ENCODE data around the gene ARHGDIA. TPM values are rescaled to one million over a fixed set of nuclear protein-coding genes. Genes with fewer than 3 reads are reported as not detected.

Gene ARHGDIA
- total RNA-seq, 2 experiments from 2014 or later, result 636 to 661 TPM

DNA sequence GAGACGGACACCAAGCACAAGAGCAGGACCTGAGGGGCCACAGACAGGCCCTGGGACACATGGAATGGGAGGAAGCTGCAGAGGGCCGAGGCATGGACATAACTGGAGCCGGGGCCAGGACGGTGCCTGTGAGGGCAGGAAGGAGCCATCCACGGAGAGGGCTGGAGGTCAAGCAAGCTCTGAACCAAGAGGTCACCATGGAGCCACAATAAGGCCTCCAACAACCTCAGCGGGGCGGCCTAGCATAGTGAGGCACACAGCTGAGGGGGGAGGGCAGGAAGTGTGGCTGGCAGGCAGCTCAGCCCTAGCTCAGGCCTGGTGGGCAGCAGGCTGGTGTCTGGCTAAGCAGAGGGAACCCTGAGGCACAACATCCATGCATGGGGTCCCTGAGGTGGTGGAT lies 42.5 kb downstream of the ARHGDIA start:
- H3K36me3 Mint-ChIP-seq (ENCODE audit: low read depth), result peaks cover 2% of the 10 kb centered on the region
- H3K27ac Mint-ChIP-seq, result no peak overlapping the region
- H3K27me3 Mint-ChIP-seq, result no peaks in the 10 kb centered on the region
- DNase-seq, result no peak
- H3K4me3 Mint-ChIP-seq, result no peak overlapping the region
- no peaks in the 10 kb centered on the region for H3K9me3 Mint-ChIP-seq
- CTCF ChIA-PET, result no interaction called here
- POLR2A ChIA-PET, result no interaction called here
- peaks cover 26% of the 10 kb centered on the region for H3K4me1 Mint-ChIP-seq

DNA sequence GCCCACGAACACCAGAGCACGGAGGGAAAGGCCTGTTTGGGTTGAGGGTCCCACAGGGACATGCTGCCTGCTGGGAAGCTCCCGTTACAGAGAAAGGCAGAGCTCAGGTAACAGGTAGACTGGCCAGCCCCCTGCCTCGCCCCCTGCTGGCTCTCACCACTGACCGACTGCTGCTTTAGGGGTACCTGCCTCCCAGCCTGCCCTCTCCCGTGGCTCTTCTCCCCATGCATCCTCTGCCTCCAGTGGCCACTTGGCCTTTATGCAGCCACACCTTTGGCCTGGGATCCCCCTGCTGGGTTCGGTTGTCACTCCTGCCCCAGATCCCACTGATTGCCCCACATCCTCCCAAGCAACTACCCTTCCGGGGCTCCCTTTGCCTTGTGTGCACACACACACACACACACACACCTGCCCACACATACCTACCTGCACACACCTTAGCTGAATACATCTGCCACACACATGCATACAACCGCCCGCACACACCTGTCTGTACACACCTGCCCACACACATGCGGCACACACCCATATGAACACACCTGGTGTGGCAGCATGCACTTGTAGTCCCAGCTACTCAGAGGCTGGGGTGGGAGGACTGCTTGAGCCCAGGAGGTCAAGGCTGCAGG lies 45.2 kb downstream of the ARHGDIA start:
- no peak overlapping the region for H3K27ac Mint-ChIP-seq
- CTCF ChIA-PET, result no interaction called here

DNA sequence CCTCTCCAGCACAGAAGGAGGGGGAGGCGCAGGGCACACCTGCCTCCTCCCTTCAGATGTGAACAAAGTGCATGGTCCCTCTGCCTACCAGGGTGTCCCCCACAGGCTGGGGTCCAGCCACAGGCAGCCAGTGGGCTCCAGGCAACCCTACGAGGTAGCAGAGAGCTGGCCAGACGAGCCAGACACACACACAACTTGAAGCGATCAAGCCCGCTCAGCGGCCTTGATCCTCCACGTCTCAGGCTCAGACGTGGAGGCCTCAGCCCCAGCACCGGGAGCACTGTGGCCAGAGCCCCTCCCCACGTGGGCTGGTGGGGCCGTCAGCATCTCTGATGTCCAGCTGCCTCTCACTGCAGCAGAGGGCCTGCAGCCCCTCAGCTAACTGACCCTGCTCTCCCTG lies 46.5 kb downstream of the ARHGDIA start:
- no peak overlapping the region for H3K27ac Mint-ChIP-seq
- ChIA-PET POLR2A (no interaction called here), CTCF (no interaction called here)

More for the DNA sequence above, 45.2 kb downstream of the ARHGDIA start:
- Mint-ChIP-seq H3K4me1 (peaks cover 21% of the 10 kb centered on the region), H3K9me3 (no peaks in the 10 kb centered on the region), H3K4me3 (no peak overlapping the region), H3K27me3 (no peaks in the 10 kb centered on the region), H3K36me3 (ENCODE audit: low read depth) (no peaks in the 10 kb centered on the region)
- DNase-seq, result no peak
- POLR2A ChIA-PET, result interaction anchor here (1.2 kb wide), 1 partner anchor 44 kb away, joined by 3 read pairs; no protein-coding TSS in a partner anchor

DNA sequence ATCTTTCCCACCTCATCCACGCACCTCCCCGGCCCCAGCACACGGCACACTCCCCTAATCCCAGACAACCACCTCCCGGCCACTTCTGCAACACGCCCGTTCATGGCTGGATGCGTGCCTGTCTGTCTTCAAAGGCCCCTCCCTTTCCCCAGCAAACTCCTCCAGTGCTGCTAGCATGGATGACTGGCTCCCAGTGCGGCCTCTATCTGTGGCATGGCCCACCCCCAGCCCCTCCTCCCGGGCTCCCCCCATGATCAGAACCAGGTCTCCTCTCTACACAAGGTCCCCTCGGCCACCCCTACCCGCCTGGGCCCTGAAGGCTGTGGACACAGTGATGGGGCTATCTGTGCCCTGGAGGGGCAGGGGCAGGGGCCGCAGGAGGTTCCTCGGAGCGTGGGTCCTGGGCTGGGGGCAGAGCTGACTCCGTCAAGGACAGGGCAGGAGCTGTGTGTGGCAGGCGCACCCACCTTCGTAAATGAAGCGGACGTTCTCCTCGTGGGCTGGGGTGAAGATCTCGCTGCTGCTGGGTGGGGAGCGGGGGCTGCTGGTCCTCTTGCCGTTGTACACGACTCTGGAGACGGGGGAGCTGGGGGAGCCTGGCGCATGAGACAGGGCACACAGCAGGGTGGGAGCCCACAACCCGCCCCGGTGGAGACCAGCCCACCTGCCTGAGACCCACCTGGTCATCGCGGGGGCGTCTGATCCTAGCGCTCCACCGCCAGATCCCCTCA lies 47.2 kb downstream of the ARHGDIA start:
- ChIA-PET POLR2A (no interaction called here), CTCF (no interaction called here)
- Mint-ChIP-seq H3K4me1 (peaks cover 13% of the 10 kb centered on the region), H3K9me3 (no peaks in the 10 kb centered on the region), H3K27me3 (no peaks in the 10 kb centered on the region), H3K4me3 (no peak overlapping the region), H3K27ac (no peak overlapping the region), H3K36me3 (ENCODE audit: low read depth) (no peaks in the 10 kb centered on the region)
- DNase-seq, result no peak

More for the DNA sequence above, 46.5 kb downstream of the ARHGDIA start:
- no peaks in the 10 kb centered on the region for H3K9me3 Mint-ChIP-seq
- no peak for DNase-seq
- H3K36me3 Mint-ChIP-seq (ENCODE audit: low read depth), result no peaks in the 10 kb centered on the region
- H3K27me3 Mint-ChIP-seq, result no peaks in the 10 kb centered on the region
- peaks cover 13% of the 10 kb centered on the region for H3K4me1 Mint-ChIP-seq
- no peak overlapping the region for H3K4me3 Mint-ChIP-seq

DNA sequence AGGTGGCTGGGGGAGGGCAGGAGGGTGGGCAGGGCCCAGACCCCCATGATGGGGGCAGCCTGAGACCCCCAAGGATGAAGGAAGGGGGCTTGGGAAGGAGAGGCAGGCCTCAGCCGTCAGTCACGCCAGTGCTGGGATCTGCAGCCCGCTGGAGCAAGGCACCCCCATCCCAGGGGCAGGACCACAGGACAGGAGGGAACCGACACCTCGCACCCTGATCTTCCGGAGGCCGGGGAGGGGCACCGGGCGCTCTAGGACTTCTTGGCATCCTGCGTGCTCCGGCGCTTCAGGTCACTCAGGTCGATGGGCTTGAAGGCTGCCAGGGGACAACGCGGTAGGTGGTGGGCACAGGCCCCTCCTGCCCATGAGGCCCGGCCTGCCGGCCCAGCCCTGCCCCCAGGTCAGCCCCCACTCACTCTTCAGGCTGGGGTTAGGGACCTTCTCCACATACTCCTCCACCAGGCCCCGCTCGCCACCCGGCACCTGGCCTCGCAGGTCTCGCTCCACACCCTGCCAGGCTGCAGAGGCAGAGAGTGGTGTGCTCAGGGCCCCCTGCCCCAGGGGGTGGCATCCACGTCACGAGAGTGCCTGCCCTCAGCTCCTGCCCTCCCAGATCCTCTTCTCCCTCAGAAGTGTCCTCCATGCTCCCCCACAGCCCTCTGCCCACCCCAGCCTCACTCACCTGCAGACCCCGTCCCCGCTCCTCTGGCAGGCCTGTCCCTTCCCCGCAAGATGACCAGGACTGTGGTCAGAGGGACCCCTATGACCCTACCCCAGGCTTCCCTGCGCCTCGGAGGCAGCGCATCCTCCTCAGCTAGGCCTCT lies 47.9 kb downstream of the ARHGDIA start:
- Mint-ChIP-seq H3K27ac (no peak overlapping the region), H3K27me3 (no peaks in the 10 kb centered on the region), H3K36me3 (ENCODE audit: low read depth) (no peaks in the 10 kb centered on the region), H3K9me3 (no peaks in the 10 kb centered on the region), H3K4me1 (peaks cover 13% of the 10 kb centered on the region), H3K4me3 (no peak overlapping the region)
- POLR2A ChIA-PET, result interaction anchor here (1.6 to 2.1 kb wide), 2 partner anchors 9 to 36 kb away, joined by 6 to 13 read pairs; partner anchors contain the start of gene MCRIP1
- no peak for DNase-seq
- CTCF ChIA-PET, result no interaction called here

DNA sequence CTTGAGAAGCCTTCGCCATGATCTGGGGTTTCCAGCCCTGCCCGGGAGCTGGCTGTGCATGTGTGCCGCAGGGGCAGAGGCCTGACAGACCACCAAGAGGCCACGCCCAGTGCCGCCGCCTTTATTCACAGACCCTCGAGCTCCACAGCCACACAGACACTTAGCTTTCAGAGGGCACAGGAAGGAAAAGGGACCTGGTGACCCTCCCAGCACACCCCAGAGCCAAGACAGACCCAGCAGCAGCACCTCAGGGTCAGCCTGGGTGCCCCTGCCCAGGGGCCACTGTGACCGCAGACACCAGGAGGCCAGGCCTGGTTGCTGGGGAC lies 48.9 kb downstream of the ARHGDIA start:
- Mint-ChIP-seq H3K36me3 (ENCODE audit: low read depth) (no peaks in the 10 kb centered on the region), H3K9me3 (no peaks in the 10 kb centered on the region), H3K4me3 (no peak overlapping the region), H3K27me3 (peaks cover 4% of the 10 kb centered on the region), H3K27ac (peak overlapping the region; percentile 44), H3K4me1 (peaks cover 13% of the 10 kb centered on the region)
- POLR2A ChIA-PET, result interaction anchor here (1.2 to 2.1 kb wide), 4 partner anchors 10 to 120 kb away, joined by 3 to 13 read pairs (median 5); partner anchors contain the start of genes MCRIP1 and MRPL12
- DNase-seq, result no peak
- CTCF ChIA-PET, result interaction anchor here (0.7 kb wide), 1 partner anchor 71 kb away, joined by 5 read pairs; no protein-coding TSS in a partner anchor

DNA sequence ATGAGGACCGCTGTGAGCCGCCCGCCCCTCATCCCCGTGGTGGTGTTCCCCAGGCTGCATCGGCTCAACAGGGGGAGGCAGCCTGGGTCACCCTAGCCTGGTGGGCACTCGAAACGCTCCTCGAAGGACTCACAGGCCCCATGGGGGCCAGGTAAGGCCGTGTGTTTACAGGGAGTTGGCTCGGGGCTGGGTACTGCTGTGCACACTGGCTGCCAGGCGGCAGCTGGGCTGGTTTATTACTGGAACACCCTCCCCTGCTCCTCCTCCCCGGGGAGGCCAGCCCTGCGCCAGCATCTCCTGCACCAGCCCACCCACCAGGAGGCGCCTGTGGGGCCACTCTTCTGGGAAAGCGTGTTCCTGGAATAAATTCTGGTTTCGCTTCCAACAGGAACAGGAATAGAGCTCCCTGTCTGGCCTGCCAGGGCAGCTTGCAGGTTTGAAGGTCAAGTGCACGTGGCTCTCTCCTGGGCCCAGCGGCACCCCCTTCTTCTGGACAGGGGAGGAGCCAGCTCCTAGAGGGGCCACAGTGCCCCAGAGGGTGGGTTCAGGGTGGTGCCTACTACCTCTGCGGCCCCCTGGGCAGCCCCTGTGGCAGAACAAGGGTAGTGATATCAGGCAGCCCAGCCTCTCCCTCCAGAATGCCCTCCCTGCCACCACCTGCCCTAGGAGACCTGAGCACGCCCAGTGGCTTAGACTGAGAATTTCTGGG lies 49.4 kb downstream of the ARHGDIA start:
- no peaks in the 10 kb centered on the region for H3K9me3 Mint-ChIP-seq
- POLR2A ChIA-PET, result interaction anchor here (1.2 to 2.1 kb wide), 4 partner anchors 10 to 119 kb away, joined by 3 to 13 read pairs (median 5); partner anchors contain the start of genes MCRIP1 and MRPL12
- H3K4me3 Mint-ChIP-seq, result no peak overlapping the region
- peaks cover 6% of the 10 kb centered on the region for H3K27me3 Mint-ChIP-seq
- CTCF ChIA-PET, result interaction anchor here (0.7 kb wide), 1 partner anchor 72 kb away, joined by 5 read pairs; no protein-coding TSS in a partner anchor
- peak overlapping the region; percentile 44 for H3K27ac Mint-ChIP-seq
- DNase-seq, result peak; percentile 60
- H3K36me3 Mint-ChIP-seq (ENCODE audit: low read depth), result no peaks in the 10 kb centered on the region
- peaks cover 13% of the 10 kb centered on the region for H3K4me1 Mint-ChIP-seq

DNA sequence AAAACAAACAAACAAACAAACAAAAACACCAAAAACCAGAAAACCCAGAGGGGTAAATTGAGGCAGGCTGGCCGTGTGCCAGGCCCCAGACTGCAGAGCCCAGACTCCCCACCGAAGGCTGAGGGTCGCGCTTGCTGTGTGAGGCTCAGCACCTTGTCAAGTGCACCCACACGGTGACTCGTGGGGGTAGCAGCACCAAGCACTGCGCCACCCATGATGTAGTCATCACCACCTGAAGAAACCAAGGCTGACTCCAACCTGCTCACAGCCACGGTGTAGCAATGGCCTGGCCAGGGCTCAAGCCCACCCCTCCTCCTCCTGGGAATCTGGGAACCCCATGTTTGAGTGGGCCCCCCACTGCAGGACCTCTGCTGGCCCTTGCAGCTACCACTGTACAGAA lies 50.0 kb downstream of the ARHGDIA start:
- Mint-ChIP-seq H3K27me3 (peaks cover 8% of the 10 kb centered on the region), H3K36me3 (ENCODE audit: low read depth) (no peaks in the 10 kb centered on the region), H3K27ac (no peak overlapping the region), H3K4me3 (no peak overlapping the region), H3K4me1 (peaks cover 13% of the 10 kb centered on the region), H3K9me3 (no peaks in the 10 kb centered on the region)
- ChIA-PET CTCF (no interaction called here), POLR2A (interaction anchor here (1.2 to 2.1 kb wide), 3 partner anchors 11 to 119 kb away, joined by 4 to 13 read pairs (median 6); partner anchors contain the start of genes MCRIP1 and MRPL12)
- DNase-seq, result no peak

DNA sequence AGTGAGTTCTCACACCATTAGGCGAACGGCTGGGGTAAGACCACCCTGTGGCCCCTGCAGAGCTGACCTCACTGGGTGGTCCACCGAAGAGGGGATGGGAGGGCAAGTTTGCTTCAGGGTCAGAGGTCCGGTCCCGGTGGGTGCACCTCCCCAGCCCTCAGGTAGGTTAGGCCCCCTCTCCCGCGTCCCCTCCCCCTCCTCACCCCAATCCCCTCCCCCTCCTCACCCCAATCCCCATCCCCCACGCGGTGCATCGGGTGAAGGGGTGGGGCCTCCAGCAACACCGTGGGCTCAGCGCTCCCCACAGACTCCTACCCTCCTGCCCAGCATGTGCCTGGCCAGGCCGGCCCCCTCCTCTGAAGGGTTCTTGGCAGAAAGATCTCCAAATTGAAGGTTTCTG lies 51.4 kb downstream of the ARHGDIA start:
- H3K4me3 Mint-ChIP-seq, result no peak overlapping the region
- POLR2A ChIA-PET, result interaction anchor here (0.8 kb wide), 1 partner anchor 117 kb away, joined by 3 read pairs; no protein-coding TSS in a partner anchor

DNA sequence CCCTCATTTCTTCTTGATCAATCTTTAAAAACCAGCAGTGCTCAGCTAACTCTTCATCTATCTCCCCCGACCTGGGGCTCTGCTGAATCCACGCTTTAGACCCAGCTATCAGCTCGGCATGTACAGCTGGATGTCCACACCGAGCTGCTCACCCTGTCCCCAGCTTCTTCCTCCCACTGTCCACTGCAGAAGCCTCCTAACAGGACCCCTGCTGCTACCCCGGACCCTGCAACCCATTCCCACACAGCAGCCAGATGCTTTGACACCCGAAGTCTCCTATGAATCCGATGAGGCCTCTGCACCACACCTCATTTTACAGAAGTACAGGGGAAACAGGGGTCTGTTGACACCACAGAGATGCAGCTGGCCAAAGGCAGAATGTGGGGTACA lies 53.4 kb downstream of the ARHGDIA start:
- Mint-ChIP-seq H3K9me3 (no peaks in the 10 kb centered on the region), H3K36me3 (ENCODE audit: low read depth) (no peaks in the 10 kb centered on the region), H3K4me1 (peaks cover 10% of the 10 kb centered on the region), H3K27ac (no peak overlapping the region), H3K4me3 (no peak overlapping the region), H3K27me3 (peaks cover 8% of the 10 kb centered on the region)
- ChIA-PET POLR2A (no interaction called here), CTCF (no interaction called here)
- no peak for DNase-seq

More for the DNA sequence above, 51.4 kb downstream of the ARHGDIA start:
- H3K9me3 Mint-ChIP-seq, result no peaks in the 10 kb centered on the region
- CTCF ChIA-PET, result no interaction called here
- peaks cover 8% of the 10 kb centered on the region for H3K27me3 Mint-ChIP-seq
- H3K36me3 Mint-ChIP-seq (ENCODE audit: low read depth), result no peaks in the 10 kb centered on the region
- DNase-seq, result no peak
- no peak overlapping the region for H3K27ac Mint-ChIP-seq
- peaks cover 13% of the 10 kb centered on the region for H3K4me1 Mint-ChIP-seq
